A673 (cell line): ENCODE data around the gene MALL. TPM values are rescaled to one million over a fixed set of nuclear protein-coding genes. Genes with fewer than 3 reads are reported as not detected.

Experiments used
- BruUV-seq: library from RNA; stranded (reverse); fragments of 400-500 nt; replicated peaks from 2 replicates; lab custom pipeline; 2021; lab: Mats Ljungman, UMichigan
- CTCF ChIA-PET: fragments of 300-600 bp; sonication (Branson Sonifier 250); formaldehyde crosslinking; loops from one replicate; lab custom pipeline; 2022; ENCODE audit warnings: antibody characterized with exemption; lab: Charles Lee
- POLR2A ChIA-PET: fragments of 300-600 bp; sonication (Branson Sonifier 250); formaldehyde crosslinking; loops from one replicate; lab custom pipeline; 2022; ENCODE audit warnings: antibody characterized with exemption; ENCODE audit not compliant: low non-redundant PET; lab: Charles Lee
- DNase-seq: peaks from one replicate; pipeline ENCODE4 v3.0.0-alpha.2; 2015; ENCODE audit warnings: low spot score
- H3K27ac ChIP-seq: fragments of 200-600 bp; sonication (generic); 2 replicates; pipeline ENCODE4 v1.5.1; 2016; ENCODE audit warnings: mixed run types, low read depth, mild to moderate bottlenecking, mixed read lengths, antibody characterized with exemption, low read length; ENCODE audit not compliant: poor library complexity, severe bottlenecking
- H3K27me3 ChIP-seq: fragments of 200-600 bp; sonication (generic); replicated peaks from 2 replicates; pipeline ENCODE4 v1.6.1; 2017; ENCODE audit warnings: mixed run types, low read depth, mild to moderate bottlenecking, mixed read lengths, antibody characterized with exemption, low read length; ENCODE audit not compliant: insufficient read depth, poor library complexity
- H3K36me3 ChIP-seq: fragments of 200-600 bp; sonication (generic); 2 replicates; pipeline ENCODE4 v1.6.1; 2016; ENCODE audit warnings: mixed run types, mild to moderate bottlenecking, mixed read lengths, antibody characterized with exemption, low read length; ENCODE audit not compliant: insufficient read depth, poor library complexity, severe bottlenecking
- H3K4me1 ChIP-seq: fragments of 200-600 bp; sonication (generic); 2 replicates; pipeline ENCODE4 v1.6.1; 2017; ENCODE audit warnings: mixed run types, mild to moderate bottlenecking, mixed read lengths, antibody characterized with exemption, low read length; ENCODE audit not compliant: insufficient read depth, poor library complexity, severe bottlenecking
- H3K4me3 ChIP-seq: fragments of 200-600 bp; sonication (generic); 2 replicates; pipeline ENCODE4 v1.5.1; 2016; ENCODE audit warnings: low read depth, mixed run types, mild to moderate bottlenecking, mixed read lengths, low read length; ENCODE audit not compliant: poor library complexity, severe bottlenecking
- H3K9me3 ChIP-seq: fragments of 200-600 bp; sonication (generic); 2 replicates; pipeline ENCODE4 v1.6.1; 2016; ENCODE audit warnings: mixed run types, low read depth, mild to moderate bottlenecking, mixed read lengths, antibody characterized with exemption, low read length; ENCODE audit not compliant: poor library complexity, severe bottlenecking
- CTCF ChIP-seq: fragments of 300-800, 200-600 bp; sonication (generic); conservative IDR thresholded peaks from 2 replicates; pipeline ENCODE4 v1.5.1; 2017; ENCODE audit warnings: low read depth, mild to moderate bottlenecking, antibody characterized with exemption, low read length, moderate library complexity, mixed read lengths
- EZH2 ChIP-seq: fragments of 200-600 bp; sonication (generic); IDR thresholded peaks from 2 replicates; pipeline ENCODE4 v1.6.1; 2017; ENCODE audit warnings: borderline replicate concordance, low read depth, mild to moderate bottlenecking, mixed read lengths, antibody characterized with exemption, low read length; ENCODE audit not compliant: poor library complexity, severe bottlenecking
- intact Hi-C: fragments of 100-400 bp; cut with micrococcal nuclease; formaldehyde crosslinking; loops from one replicate; pipeline ENCODE4 v1.10.0; 2022; ENCODE audit not compliant: unreplicated experiment
- total RNA-seq: library from RNA; stranded (reverse); gene quantifications from 2 replicates; pipeline ENCODE4 v1.2.3, GENCODE V29; 2021

Gene MALL
- total RNA-seq, 1 experiment from 2014 or later = 0.17 TPM

- no peaks in the 10 kb centered on the region for H3K9me3 ChIP-seq
- ChIA-PET CTCF (no interaction called here), POLR2A (no interaction called here)
- H3K4me1 ChIP-seq = no peaks in the 10 kb centered on the region
- no peak for DNase-seq
- H3K36me3 ChIP-seq = no peaks in the 10 kb centered on the region
- H3K4me3 ChIP-seq = no peak overlapping the region
- TF ChIP-seq CTCF = no peak
- no peak for TF ChIP-seq EZH2
- H3K27me3 ChIP-seq = no peaks in the 10 kb centered on the region
- intact Hi-C loops = no loop called here
- BruUV-seq = no TSS peak
- H3K27ac ChIP-seq = no peak overlapping the region
Measured at GRCh38 chr2:110153416-110153815, 37.8 kb upstream of the MALL start.

GRCh38 chr2:110152943-110153342 is 37.3 kb upstream of the MALL start:
- Histone ChIP-seq H3K4me3 (no peak overlapping the region), H3K27me3 (no peaks in the 10 kb centered on the region), H3K27ac (no peak overlapping the region), H3K4me1 (no peaks in the 10 kb centered on the region), H3K9me3 (no peaks in the 10 kb centered on the region), H3K36me3 (no peaks in the 10 kb centered on the region)
- TF ChIP-seq CTCF (no peak), EZH2 (no peak)
- intact Hi-C loops = no loop called here
- ChIA-PET POLR2A (no interaction called here), CTCF (no interaction called here)
- no peak for DNase-seq
- no TSS peak for BruUV-seq

- intact Hi-C loops = no loop called here
- CTCF ChIA-PET = no interaction called here
Measured at GRCh38 chr2:110149330-110150220, 34.0 kb upstream of the MALL start.

More at GRCh38 chr2:110149330-110150220, 34.0 kb upstream of the MALL start:
- Histone ChIP-seq H3K27me3 (no peaks in the 10 kb centered on the region), H3K4me3 (no peak overlapping the region), H3K27ac (no peak overlapping the region), H3K4me1 (no peaks in the 10 kb centered on the region), H3K9me3 (no peaks in the 10 kb centered on the region), H3K36me3 (no peaks in the 10 kb centered on the region)
- BruUV-seq = no TSS peak
- POLR2A ChIA-PET = no interaction called here
- DNase-seq = peak; percentile 18
- TF ChIP-seq CTCF = no peak
- TF ChIP-seq EZH2 = no peak
